Epidermal melanocyte (primary cell): Measurements from ENCODE around the gene TMEM135.
"Not testable (repeated sequence)": the region's sequence is repeated elsewhere in the genome, so short reads cannot be mapped to it uniquely, and the experiment has no call there.

Experiments
- DNase-seq: peaks from one replicate; pipeline ENCODE4 v3.0.0; 2011; ENCODE audit warnings: low spot score; ENCODE audit not compliant: insufficient read length

The TMEM135 gene

DNA sequence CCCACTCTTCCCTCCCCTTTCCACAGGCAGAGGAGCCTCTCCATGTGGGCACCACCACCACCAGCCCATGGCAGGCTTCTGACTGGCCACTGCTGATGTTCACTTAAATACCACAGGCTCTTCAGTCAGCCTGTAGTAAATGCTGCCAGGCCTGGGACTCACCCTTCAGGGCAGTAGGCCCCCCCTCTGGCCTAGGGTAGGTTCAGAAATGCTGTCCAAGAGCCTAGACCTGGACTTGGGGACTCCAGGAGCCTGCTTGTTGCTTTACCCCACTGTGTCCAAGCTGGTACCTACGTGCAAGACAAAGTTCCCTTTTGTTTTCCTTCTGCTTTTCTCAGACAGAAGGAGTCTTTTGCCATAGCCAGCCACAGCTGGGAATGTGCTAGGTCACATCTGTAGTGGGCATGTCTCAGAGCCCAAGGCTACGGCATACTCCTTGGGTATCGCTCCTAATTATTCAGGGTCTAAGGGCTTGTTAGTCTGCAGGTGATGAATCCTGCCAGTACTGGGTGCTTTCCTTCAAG is 38.6 kb downstream of the TMEM135 start:
- DNase-seq: no peak

GRCh38 chr11:87076874-87077429 is 39.2 kb downstream of the TMEM135 start:
- DNase-seq: no peak

GRCh38 chr11:87081358-87081757 is 43.6 kb downstream of the TMEM135 start:
- no peak for DNase-seq

GRCh38 chr11:87082590-87082989 is 44.9 kb downstream of the TMEM135 start:
- DNase-seq: no peak

- DNase-seq: no peak
Measured at GRCh38 chr11:87083029-87083428, 45.3 kb downstream of the TMEM135 start.

DNA sequence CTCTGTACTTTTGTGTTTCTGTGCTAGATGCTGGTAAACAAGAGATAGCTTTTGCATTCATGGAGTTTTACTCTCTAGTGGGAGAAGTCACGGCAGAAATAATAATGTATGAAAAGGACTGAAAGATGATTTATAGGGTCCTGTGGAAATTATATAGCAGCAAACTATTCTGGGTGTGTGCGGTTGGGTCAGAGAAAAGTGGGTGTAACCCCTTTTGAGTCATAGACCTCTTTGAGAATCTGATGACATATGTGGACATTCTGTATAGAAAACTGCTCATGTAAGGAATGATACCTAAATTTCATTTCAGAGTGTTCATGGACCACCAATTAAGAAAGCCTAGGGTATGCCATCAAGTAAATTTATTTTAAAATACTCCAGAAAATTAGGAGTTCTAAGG is 54.4 kb downstream of the TMEM135 start:
- DNase-seq: no peak

- DNase-seq: no peak
Measured at GRCh38 chr11:87092567-87092966, 54.8 kb downstream of the TMEM135 start.

DNA sequence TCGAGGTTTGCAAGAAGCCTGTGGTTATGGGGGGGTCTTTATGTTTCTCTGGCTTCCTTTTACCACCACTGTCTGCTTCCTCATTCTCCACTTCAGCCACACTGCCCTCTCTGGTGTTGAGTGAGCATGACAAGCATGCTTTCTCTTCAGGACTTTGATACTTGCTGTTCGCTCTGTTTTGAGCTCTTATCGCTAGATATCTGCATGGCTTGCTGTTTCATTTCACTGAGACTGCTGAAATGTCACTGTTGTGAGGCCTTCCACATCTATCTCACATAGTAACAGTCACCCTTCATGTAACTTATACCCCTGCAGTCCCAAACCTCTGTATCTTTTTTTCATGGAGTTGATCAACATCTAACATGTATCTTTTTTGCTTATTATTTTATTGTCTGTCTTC is 59.8 kb downstream of the TMEM135 start:
- DNase-seq: no peak

DNA sequence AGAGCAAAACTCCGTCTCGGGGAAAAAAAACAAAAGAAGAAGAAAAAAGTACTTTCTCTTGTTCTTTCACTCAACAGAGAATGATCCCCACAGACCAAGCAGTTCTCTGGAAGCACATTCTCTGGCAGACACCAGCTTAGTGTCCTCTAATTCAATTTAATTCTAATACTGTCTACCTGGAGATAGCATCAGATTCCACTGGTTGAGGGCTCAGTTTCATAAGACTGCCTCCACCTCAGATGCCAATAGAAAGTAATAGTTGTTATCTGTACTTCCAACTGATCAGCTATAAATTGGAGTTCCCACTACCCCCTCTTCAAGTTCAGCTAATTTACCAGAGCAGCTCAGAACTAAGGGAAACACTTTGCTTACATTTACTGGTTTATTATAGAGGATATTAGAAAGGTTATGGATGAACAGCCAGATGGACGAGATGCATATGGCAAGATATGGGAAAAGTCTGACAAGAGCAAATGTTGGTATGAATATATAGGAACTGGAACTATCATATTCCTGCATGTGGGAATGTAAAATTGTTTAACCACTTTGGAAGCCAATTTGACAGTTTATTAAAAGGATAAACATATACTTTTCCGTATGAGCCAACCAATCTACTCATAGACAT is 64.3 kb downstream of the TMEM135 start:
- no peak for DNase-seq

DNA sequence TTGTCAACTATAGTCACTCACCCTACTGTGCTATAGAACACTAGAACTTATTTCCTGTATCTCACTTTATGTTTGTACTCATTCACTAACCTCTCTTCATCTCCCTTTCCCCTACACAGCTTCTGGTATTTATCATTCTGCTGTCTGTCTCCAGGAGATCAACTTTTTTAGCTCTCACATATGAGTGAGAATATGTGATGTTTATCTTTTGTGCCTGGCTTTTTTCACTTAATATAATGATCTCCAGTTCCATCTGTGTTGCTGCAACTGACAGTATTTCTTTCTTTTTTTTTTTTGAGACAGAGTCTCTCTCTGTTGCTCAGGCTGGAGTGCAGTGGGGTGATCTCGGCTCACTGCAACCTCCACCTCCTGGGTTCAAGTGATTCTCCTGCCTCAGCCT is 68.1 kb downstream of the TMEM135 start:
- not testable (repeated sequence) for DNase-seq

- not testable (repeated sequence) for DNase-seq
Measured at GRCh38 chr11:87107379-87107778, 69.6 kb downstream of the TMEM135 start.

GRCh38 chr11:87110443-87111131 is 72.9 kb downstream of the TMEM135 start:
- DNase-seq: no peak

- no peak for DNase-seq
Measured at GRCh38 chr11:87114093-87114492, 76.4 kb downstream of the TMEM135 start.

GRCh38 chr11:87116185-87116584 is 78.5 kb downstream of the TMEM135 start:
- no peak for DNase-seq

- no peak for DNase-seq
Measured at GRCh38 chr11:87120937-87121336, 83.2 kb downstream of the TMEM135 start.

GRCh38 chr11:87122852-87123251 is 85.1 kb downstream of the TMEM135 start:
- DNase-seq: no peak

- no peak for DNase-seq
Measured at GRCh38 chr11:87125257-87125656, 87.5 kb downstream of the TMEM135 start.

- DNase-seq: no peak
Measured at GRCh38 chr11:87127101-87127500, 89.4 kb downstream of the TMEM135 start.

- DNase-seq: no peak
Measured at GRCh38 chr11:87128372-87128771, 90.6 kb downstream of the TMEM135 start.

DNA sequence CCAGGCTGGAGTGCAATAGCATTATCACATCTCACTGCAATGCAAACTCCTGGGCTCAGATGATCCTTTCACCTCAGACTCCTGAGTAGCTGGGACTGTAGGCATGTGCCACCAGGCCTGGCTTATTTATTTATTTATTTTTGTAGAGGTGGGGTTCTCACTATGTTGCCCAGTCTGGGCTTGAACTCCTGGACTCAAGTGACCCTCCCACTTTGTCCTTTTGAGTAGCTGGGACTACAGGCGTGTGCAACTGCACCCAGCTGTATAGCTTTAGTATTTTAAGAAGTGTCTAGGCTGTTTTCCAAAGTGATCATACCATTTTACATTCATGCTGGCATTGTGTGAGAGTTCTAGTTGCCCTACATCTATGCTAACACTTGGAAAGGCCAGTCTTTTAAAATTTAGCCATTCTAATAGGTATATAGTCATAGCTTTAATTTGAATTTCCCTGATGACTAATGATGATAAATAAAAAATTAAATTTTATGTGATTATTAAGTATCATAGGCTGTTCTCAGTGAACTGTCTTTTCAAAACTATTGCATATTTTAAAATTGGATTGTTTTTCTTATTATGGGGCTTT is 96.9 kb downstream of the TMEM135 start:
- no peak for DNase-seq

DNA sequence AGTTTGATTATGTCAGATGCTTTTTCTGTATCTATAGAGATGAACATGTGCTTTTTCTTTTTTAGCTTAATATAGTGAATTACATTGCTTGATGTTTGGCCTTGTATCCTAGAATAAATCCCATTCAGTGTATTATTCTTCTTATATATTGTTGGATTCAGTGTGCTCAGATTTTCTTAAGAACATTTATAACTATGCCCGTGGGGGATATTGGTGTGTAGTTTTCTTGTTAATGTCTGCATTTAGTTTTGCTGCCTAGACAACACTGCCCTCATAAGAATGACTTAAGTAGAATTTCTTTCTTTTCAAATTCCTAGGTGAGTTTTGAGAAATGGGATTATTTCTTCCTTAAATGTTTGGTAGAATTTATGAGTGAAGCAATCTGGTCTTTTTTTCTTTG is 98.5 kb downstream of the TMEM135 start:
- DNase-seq: no peak

- no peak for DNase-seq
Measured at GRCh38 chr11:87137711-87138110, 100.0 kb downstream of the TMEM135 start.
